Muscle of arm (tissue), 12 donors: Measurements from ENCODE around the gene ASTN2. TPM values are rescaled to one million over a fixed set of nuclear protein-coding genes. Genes with fewer than 3 reads are reported as not detected.

Experiments used
- DNase-seq: peaks from one replicate; pipeline ENCODE4 v3.0.0-alpha.2; 2013
- polyA plus RNA-seq, 12 donors: library from polyadenylated mRNA; unstranded; fragments of 120-200 nt; gene quantifications; one replicate each; pipeline ENCODE4 v1.2.1, GENCODE V29; 2013; ENCODE audit not compliant: insufficient read length in 12 of 12

ASTN2 gene
- polyA plus RNA-seq, 12 donors: 3.7 to 15.7 (median 5.5) TPM; not detected in 2

- DNase-seq: no peak
Observed at GRCh38 chr9:116423149-116423548, 991.7 kb downstream of the ASTN2 start.

- DNase-seq: no peak
Observed at GRCh38 chr9:116422119-116422979, 992.5 kb downstream of the ASTN2 start.

GRCh38 chr9:116420993-116421538 lies 993.8 kb downstream of the ASTN2 start:
- DNase-seq: no peak

- DNase-seq: no peak
Observed at GRCh38 chr9:116419181-116419580, 995.7 kb downstream of the ASTN2 start.

GRCh38 chr9:116417464-116417863 lies 997.4 kb downstream of the ASTN2 start:
- no peak for DNase-seq

- no peak for DNase-seq
Observed at GRCh38 chr9:116416421-116416820, 998.4 kb downstream of the ASTN2 start.

- DNase-seq: no peak
Observed at GRCh38 chr9:116414374-116414773, 1000.5 kb downstream of the ASTN2 start.

GRCh38 chr9:116411506-116411905 lies 1003.4 kb downstream of the ASTN2 start:
- no peak for DNase-seq

- no peak for DNase-seq
Observed at GRCh38 chr9:116409638-116410037, 1005.2 kb downstream of the ASTN2 start.

GRCh38 chr9:116409129-116409528 lies 1005.7 kb downstream of the ASTN2 start:
- no peak for DNase-seq

GRCh38 chr9:116406469-116406868 lies 1008.4 kb downstream of the ASTN2 start:
- DNase-seq: no peak

- no peak for DNase-seq
Observed at GRCh38 chr9:116405321-116405720, 1009.5 kb downstream of the ASTN2 start.

GRCh38 chr9:116404228-116404627 lies 1010.6 kb downstream of the ASTN2 start:
- DNase-seq: no peak

GRCh38 chr9:116403171-116403570 lies 1011.7 kb downstream of the ASTN2 start:
- DNase-seq: no peak

GRCh38 chr9:116395699-116396037 lies 1019.2 kb downstream of the ASTN2 start:
- DNase-seq: no peak

GRCh38 chr9:116394894-116395698 lies 1019.8 kb downstream of the ASTN2 start:
- DNase-seq: no peak

GRCh38 chr9:116394070-116394469 lies 1020.8 kb downstream of the ASTN2 start:
- no peak for DNase-seq

GRCh38 chr9:116393198-116393597 lies 1021.7 kb downstream of the ASTN2 start:
- DNase-seq: no peak

GRCh38 chr9:116391306-116391900 lies 1023.5 kb downstream of the ASTN2 start:
- DNase-seq: no peak

GRCh38 chr9:116390303-116391228 lies 1024.3 kb downstream of the ASTN2 start:
- DNase-seq: no peak
